ENCODE measurements around the gene MAGI1. TPM values are rescaled to one million over a fixed set of nuclear protein-coding genes. Genes with fewer than 3 reads are reported as not detected.

Gene MAGI1
- total RNA-seq, 1 donor from 2014 or later, result 28.3 TPM

DNA sequence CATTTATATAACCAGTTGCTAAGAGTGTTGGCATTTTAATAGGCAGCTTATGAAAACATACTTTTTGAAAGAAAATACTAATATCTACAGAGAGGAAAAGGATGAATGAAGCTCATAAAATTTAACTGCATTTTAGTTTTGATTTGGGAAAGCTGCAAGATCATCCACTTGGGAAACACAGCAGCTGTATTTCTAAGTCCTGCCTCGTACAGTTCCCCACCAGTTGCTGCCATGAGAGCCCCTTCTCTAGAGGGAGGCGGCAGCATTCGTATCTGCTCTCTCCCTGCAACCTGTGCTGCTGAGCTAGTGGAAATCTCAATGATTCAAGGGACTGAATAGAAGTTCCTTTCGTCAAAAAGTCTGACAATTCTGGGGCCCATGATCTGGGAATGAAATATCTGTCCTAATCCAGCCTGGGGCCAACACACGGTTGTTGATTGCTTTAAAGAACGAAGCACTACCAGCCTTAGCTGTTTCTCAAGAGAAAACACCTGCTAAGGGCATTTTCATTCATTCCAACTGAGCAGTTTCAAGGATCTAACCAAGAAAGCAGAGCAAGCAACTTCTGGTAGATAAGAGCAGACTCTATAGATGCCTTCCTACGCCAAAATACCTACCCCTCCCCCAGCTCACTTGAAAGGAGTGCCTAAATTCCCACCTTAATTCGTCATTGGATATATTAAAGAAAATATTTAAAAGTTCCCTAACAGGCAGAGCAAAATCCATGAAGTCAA is 223.7 kb downstream of the MAGI1 start:
- no peak for DNase-seq (ENCODE audit: low spot score)
- ATAC-seq, result no peak

DNA sequence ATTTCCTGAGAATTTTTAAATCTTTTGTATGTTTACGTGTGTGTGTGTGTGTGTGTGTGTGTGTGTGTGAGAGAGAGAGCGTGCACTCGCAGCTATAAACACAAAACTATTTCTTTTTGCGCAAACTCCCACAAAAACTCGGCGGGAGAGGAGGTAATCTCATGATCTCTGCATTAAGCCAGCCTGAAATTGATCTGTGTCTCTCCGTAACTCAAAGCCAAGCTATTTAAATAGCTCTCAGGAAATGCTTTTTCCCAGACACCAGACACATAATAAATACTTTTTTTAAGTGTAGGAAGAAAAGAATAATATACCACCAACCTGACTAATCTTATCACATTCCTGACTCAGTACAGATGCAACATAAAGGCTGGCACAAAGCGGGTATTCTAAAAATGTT is 226.8 kb downstream of the MAGI1 start:
- no peak for ATAC-seq
- no peak for DNase-seq (ENCODE audit: low spot score)

DNA sequence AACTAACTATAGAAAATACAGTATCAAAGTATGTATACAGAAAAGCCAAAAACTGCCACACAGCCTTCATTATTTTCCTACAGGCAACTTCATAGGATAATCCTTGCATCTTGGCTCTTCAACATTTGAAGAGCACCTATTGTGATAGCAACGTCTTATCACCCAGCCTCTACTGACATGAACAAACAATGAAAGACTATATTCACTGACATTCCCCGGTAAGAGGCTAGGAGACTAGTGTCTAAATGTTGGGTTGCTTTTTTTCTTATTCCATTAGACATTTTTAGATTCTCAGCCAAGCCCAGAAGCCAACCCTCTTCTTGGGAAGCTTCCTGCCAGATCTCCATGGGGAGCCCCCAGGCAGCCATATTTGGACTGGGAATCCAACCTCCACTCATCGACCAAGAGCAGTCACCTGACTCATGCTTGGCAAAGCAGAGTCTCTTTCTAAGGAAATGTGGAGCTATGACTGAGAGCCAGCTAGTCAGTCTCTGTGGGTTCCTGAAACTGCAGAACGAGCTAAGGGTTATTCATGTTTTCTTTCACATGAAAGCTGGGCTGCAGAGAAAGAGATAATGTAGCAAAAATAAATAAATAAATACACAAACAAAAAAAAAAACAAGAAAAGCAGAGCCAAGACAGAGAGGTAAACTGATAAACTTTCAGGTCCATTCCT is 227.5 kb downstream of the MAGI1 start:
- DNase-seq (ENCODE audit: low spot score), result no peak
- no peak for ATAC-seq

DNA sequence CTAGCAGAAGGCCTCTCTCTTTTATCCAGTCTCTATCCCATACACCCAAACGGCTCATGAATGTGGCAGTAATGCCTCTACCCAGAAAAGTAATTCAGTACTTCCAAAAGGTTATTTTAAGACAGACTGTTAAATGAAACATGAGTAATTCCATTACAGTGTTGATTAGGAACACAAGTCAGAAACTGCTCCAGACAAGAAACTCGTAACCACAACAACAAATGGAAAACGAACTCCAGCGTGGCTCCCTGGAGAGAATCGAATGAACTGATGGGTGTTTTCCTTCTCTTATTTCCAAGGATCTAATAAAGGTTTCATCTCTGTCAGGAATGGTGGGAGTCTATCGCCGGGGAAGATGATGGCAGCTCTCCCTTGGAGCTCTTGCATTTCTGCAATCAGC is 228.4 kb downstream of the MAGI1 start:
- ATAC-seq (no peak), DNase-seq (ENCODE audit: low spot score) (no peak)

DNA sequence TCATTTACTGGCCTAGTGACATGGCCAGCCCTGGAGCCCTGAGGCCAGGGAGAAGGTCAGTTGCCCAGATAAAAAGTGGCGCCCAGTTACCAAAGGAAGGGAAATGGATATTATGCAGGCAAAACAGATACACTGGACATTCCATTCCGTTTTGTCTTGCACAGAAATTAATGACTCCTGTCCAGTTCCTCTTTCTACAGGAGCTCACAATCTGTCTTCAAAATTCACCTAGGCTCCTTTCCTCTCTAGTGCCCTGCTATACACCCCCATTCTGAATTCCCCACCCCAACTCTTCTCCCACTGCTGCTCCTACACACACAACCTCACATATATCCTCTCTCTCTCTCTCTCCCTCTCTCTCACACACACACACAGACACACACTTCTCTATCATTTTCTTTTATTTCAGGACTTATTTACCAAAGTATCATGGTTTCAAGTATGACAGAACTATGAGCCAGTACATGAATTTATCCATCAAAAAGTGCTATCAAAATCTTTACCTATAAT is 229.0 kb downstream of the MAGI1 start:
- DNase-seq (ENCODE audit: low spot score), result no peak
- ATAC-seq, result no peak

DNA sequence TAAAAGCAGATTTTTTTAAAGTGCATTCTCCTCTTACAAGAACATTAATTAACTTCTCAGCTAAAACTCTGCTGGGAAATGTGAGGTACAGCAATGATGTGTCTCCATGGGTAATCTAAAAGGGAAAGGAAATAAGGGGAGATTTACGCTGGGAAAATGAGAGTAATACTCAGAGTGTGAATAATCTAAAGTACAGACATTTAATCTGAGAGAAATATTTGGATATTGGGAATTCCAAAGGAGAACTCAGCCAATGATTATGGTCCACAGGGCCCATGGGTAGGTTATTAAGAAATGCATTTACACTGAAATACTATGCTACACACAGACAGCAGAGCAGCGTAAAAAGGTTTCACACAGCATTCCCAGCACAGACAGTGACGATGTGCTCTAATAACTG is 229.9 kb downstream of the MAGI1 start:
- DNase-seq (ENCODE audit: low spot score) (no peak), ATAC-seq (no peak)

DNA sequence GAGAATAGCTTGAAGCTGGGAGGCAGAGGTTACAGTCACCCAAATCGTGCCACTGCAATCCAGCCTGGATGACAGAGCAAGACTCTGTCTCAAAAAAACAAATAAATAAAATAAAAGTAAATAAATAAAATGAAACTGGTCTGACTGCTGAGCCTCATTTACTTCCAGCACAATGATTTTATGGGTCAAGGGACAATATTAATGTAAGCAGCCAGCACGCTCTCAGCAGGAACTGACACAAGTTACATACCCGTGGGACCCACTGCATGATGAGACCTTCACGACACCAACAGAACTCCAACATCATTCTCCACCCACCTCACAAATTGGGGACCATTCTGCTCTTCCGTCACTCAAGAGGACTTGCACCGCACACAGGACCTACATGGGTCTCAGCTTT is 230.3 kb downstream of the MAGI1 start:
- DNase-seq (ENCODE audit: low spot score), result no peak
- ATAC-seq, result no peak

DNA sequence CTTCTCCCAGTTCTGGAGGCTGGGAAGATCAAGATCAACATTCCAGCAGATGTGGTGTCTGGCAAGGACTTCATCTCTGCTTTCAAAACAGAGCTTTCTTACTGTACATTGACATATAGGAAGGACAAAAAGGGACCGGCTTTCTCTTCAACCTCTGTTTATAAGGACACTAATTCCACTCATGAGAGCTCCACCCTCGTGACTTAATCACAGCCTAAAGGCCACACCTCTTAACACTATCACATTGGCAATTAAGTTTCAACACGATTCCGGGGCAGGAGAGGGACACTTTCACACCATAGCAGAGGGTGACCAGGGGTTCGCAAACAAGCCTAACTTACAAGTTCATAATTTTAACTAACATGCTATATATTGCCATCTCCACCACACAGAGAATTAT is 231.5 kb downstream of the MAGI1 start:
- ATAC-seq, result no peak
- DNase-seq (ENCODE audit: low spot score), result no peak

DNA sequence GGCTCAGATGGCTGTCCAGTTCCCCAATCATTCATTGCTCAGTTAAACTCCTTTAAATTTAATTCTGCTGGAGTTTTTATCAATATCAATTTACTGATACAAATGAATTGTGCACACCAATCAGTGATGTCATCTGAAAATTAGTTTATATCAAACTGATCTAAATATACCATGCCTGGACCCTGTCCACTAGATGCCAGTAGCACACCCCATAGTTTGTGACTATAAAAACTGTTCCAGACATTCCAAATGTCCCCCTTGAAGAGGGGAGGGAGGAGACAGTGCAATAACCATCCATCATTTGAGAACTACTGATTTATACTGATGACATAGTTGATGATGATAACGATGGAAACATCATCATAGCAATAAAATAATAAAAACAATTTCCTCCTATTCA is 232.1 kb downstream of the MAGI1 start:
- ATAC-seq (no peak), DNase-seq (ENCODE audit: low spot score) (no peak)

DNA sequence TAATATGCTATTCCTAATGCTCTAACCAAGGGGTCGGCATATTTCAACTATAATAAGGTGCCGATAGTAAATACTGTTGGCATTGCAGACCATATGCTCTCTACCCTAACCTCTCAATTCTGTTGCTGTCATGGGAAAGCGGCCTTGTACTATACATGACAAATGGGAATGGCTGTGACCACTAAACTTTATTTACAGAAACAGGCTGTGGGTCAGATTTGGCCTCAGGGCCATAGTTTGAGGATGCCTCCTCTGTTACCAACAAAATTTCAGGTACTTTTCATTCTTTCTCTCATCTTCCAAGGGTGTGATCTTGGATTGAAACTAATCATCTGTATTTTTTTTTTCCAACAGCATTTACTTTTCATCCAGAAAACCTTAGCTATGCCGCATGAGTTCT is 242.0 kb downstream of the MAGI1 start:
- ATAC-seq (no peak), DNase-seq (ENCODE audit: low spot score) (no peak)

DNA sequence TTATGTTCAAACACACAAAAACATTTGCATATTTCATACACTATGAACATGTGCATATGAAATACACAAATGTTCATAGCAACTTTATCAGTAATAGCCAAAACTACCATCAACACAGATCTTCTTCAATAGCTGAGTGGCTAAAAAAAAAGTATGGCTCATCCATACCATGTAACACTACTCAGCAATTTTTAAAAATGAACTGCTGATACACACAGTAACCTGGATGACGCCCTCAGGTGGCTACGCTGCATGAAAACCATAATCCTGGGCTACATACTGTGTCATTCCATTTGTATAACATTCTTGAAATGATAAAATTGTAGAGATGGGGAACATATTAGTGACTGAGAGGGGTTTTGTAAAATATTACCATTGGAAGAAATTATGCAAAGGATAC is 243.6 kb downstream of the MAGI1 start:
- no peak for DNase-seq (ENCODE audit: low spot score)
- no peak for ATAC-seq

DNA sequence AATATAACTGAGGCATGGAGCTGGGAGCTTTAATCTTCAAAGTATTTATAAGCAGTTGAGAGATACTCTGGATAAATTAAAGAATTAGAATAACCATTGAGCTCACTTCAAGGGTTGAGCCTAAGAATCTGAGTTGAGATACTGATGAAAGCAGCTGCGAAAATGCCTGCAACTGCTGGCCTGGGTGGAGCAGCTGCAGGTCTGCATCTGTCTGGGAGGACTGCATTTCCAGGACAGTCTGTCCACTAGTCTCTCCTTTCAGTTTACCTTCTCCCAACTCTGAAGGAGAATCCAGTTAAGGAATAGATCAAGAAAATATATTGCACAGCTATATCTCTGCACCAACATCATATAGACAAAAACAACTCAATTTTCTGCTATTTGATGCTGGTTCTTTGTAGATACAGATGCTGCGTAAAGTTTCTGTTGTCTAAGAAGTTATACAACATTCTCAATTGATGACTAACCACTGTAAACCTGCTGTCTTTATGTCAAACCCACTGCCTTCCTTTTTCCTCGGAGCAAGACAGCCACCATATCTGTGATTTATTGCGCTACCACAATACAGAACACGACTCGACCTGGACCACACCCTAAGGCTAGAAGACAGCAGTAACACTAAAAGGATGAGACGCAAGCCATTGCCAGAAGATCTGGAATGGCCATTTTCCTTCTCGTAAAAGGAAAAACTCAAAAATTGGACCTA is 245.1 kb downstream of the MAGI1 start:
- no peak for ATAC-seq

DNA sequence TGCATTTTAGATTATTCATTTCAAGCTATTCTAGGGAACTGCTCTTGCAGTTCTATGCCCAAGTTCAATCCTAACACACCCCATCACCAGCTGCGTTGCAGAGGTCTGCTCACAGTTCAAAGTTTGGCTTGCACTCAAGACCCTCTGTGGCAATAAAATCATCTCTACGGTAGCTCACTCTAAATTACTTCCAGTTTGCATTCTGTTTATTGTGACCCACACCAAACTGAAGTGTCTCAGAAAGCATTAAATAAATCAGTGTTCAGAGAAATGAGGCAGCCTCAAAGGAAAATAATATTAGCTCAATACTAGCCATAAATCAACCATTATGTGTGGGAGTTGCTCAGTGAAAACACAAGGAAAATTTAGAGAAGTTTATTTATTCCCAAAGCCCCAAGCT is 250.3 kb downstream of the MAGI1 start:
- ATAC-seq, result no peak
- no peak for DNase-seq (ENCODE audit: low spot score)

More for the DNA sequence above, 245.1 kb downstream of the MAGI1 start:
- DNase-seq (ENCODE audit: low spot score), result no peak

DNA sequence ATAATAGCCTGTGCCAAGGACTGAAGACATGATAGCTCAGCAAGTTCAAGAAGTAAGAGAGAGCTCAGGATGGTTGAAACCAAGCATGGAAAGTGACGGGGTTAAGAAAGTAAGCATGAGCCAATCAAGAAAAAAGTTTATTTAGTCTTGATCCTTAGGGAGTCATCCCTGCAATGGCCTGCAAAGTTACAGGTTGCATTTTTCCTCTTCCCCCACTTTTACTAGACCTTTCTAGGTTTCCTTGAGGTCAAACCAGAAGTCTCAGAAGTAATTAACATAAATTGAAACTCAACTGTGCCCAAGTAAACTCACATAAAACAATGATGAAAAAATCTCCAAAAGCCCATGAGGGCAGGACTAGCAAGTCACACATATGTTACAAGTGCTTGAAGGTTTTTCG is 250.9 kb downstream of the MAGI1 start:
- no peak for ATAC-seq
- no peak for DNase-seq (ENCODE audit: low spot score)

DNA sequence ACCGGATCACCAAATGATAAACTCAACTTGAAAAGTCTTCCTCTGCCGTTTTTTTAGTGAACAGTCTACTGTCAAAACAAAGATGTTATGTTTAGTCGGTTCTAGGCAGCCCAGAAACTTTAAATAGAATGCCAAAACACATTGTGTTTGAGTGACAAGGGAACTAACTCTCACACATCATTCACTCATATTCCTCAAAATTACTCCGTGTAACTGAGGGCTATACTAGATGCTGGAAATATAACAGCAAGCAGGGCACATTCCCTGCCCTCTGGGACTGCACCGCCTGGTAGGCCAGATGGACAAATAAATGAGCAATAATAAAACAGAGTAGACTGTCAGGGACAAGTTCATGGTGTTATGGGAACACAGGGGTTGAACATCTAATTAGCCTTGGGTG is 251.4 kb downstream of the MAGI1 start:
- no peak for DNase-seq (ENCODE audit: low spot score)
- ATAC-seq, result peak; percentile 19

DNA sequence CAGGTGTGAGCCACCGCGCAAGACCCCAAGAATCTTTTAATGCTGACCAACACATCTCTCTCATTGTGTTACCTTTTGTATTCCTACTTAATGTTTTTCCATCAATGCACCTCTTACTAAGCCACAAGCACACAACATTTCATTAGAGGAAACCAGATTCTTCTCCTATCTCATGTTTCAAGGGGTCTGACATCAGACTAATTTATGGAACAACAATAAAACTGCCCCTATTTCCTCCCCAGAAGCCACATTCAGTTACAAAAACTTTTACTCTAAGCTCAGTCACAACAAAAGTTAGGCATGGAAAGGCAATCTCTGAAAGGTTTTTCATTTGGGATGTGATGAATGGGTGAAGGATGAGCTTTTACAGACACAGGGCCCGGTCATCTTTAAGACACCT is 251.8 kb downstream of the MAGI1 start:
- no peak for DNase-seq (ENCODE audit: low spot score)
- ATAC-seq, result no peak

DNA sequence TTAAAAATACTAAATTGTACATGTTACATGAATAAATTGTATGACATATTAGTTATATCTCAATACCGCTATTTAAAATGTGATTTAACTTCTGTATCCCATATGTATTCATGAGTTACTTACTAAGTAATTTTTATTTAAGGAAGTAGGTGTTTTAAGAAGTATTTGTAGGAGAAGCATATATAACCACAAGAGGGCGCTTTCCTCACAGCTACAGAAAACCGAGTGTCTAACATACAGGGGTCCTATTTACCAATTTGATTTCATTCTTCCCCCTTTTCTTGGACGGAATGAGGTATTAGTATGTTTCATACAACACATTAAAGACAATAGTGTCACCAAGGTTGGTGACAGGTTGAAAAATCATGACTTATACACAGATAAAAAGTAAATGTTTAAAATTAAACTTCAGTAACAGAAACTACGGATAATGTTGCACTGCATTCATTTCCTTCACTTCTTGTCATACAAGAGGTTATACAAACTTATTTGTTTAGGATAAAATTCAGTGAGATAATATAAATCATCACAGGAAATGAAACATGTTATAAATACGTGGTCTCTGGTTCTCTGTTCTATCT is 253.6 kb downstream of the MAGI1 start:
- ATAC-seq, result peak; percentile 77
- DNase-seq (ENCODE audit: low spot score), result no peak

DNA sequence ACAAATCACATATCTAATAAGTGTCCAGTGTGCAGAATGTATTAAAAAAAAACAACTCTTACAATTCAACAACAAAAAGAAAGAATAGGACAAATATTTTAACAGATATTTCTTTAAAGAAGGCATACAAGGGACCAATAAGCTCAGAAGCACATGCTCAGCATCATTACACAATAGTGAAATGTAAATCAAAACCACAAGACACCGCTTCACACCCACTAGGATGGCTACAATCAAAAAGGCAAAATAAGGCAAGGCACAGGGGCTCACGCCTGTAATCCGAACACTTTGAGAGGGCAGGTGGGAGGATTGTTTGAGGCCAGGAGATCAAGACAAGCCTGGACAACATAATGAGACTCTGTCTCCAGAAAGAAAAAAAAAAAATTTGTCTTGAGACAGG is 255.6 kb downstream of the MAGI1 start:
- no peak for ATAC-seq

DNA sequence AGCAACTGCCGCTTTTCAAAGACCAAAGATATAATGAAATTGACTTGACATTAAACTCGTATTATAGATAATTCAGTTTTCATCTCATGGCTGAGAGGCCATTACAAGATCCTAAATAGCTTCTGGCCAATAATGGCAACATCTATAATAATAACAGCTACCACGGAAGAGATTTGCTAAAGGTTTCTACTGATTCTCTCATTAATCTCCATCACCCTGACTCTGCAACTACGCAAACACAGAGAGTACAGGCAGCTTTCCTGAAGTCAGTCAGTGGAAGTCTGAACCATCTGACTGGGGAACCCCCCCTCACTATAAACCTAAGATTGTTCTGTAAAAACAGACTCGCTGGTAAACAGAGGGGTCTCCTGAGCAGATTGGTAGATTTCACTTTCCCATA is 257.1 kb downstream of the MAGI1 start:
- ATAC-seq, result no peak
- no peak for DNase-seq (ENCODE audit: low spot score)

More for the DNA sequence above, 255.6 kb downstream of the MAGI1 start:
- no peak for DNase-seq (ENCODE audit: low spot score)

DNA sequence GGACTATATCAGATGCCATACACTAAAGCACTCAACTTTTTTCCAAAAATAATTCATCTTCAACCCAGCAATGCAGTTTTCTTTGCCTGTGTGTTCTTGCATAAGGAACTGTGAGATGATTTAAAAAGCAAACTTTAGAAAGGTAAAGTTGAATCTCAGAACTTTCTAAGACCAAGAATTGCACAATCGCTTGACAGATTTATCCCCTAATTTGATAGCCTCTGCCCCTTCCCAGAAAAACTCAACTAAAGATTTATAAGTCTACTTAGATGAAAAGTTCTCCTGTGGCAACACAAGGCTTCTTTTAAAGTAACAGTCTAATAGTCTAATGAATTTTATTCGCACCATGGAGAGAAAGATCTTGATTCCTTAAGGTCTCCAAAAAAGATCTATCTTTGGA is 259.3 kb downstream of the MAGI1 start:
- no peak for ATAC-seq
- no peak for DNase-seq (ENCODE audit: low spot score)

DNA sequence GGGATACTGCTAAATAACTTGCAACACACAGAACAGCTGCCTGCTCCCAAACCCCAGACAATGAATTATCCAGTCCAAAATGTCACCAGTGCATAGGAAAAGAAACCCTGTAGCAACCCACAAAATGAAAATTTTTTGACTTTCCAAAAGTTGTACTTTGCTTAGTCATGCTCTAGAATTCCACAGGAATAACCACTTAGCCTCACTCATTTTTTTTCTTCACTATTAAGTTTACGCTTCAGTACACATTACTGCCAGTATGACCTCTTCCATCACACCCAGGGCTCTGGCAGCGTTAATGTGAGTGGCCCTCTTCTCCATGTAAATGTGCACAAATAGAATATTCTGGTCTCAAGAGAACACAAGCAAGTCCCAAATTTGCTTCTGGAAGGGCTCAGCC is 259.8 kb downstream of the MAGI1 start:
- no peak for ATAC-seq
- no peak for DNase-seq (ENCODE audit: low spot score)

DNA sequence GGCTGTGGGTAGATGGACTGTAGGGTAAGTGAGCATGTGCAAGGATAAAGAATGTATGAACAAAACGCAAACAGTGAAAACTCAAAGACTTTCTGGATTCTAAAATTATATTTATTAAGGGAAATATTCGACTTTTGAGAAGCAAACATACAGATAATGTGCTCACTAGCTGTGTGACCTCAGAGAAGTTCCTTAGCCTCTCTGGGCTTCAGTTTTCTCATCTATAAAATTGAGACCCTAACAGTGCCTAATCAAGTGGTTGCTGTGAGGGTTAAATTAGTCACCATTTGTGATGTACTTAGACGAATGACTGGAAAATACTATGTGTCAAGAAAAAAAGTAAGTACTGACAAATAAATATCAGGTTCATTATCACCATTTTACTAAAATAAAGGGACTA is 261.7 kb downstream of the MAGI1 start:
- no peak for ATAC-seq
- DNase-seq (ENCODE audit: low spot score), result no peak
